Fibroblast of lung (primary cell): Measurements from ENCODE around the gene ALDH4A1. TPM values are rescaled to one million over a fixed set of nuclear protein-coding genes. Genes with fewer than 3 reads are reported as not detected.

Experiments
- DNase-seq, 2 donors: peaks; one replicate each; pipeline versions ENCODE4 v3.0.0 to v3.0.0-alpha.2; 2010; ENCODE audit warnings: low read depth in 2 of 2
- H2AFZ ChIP-seq: 2 replicates; pipeline ENCODE4 v1.5.1; 2012; ENCODE audit warnings: low read length, control low read depth, inconsistent platforms
- H3K27ac ChIP-seq: 2 replicates; pipeline ENCODE4 v1.5.1; 2011; ENCODE audit warnings: low read length, control low read depth; ENCODE audit not compliant: insufficient read depth
- H3K27me3 ChIP-seq: 2 replicates; pipeline ENCODE4 v1.5.1; 2011; ENCODE audit warnings: mild to moderate bottlenecking, low read length; ENCODE audit not compliant: control insufficient read depth, insufficient read depth
- H3K36me3 ChIP-seq: 2 replicates; pipeline ENCODE4 v1.5.1; 2011; ENCODE audit warnings: low read length; ENCODE audit not compliant: control insufficient read depth, insufficient read depth
- H3K4me1 ChIP-seq: 2 replicates; pipeline ENCODE4 v1.5.1; 2011; ENCODE audit warnings: low read length; ENCODE audit not compliant: control insufficient read depth, insufficient read depth; ENCODE audit errors: extremely low read depth
- H3K4me2 ChIP-seq: 2 replicates; pipeline ENCODE4 v1.5.1; 2011; ENCODE audit warnings: low read length, control low read depth; ENCODE audit not compliant: insufficient read depth; ENCODE audit errors: extremely low read depth
- H3K4me3 ChIP-seq, 4 experiments: fragments of 200-600 bp in 1 of 4; sonication (generic) in 1 of 4; replicated peaks in 1 of 4; 2 replicates each; pipeline ENCODE4 v1.5.1; 2011 to 2016; ENCODE audit warnings: low read length in 4 of 4, low read depth in 3 of 4, mild to moderate bottlenecking in 3 of 4, control low read depth in 2 of 4, inconsistent platforms in 1 of 4, mixed read lengths in 1 of 4; ENCODE audit not compliant: insufficient read depth in 1 of 4; ENCODE audit errors: control extremely low read depth in 1 of 4
- H3K79me2 ChIP-seq: 2 replicates; pipeline ENCODE4 v1.5.1; 2012; ENCODE audit warnings: mild to moderate bottlenecking, low read length, inconsistent platforms; ENCODE audit not compliant: control insufficient read depth, insufficient read depth
- H3K9ac ChIP-seq: 2 replicates; pipeline ENCODE4 v1.5.1; 2011; ENCODE audit warnings: mild to moderate bottlenecking, low read length, control low read depth; ENCODE audit not compliant: insufficient read depth
- H3K9me3 ChIP-seq: 2 replicates; pipeline ENCODE4 v1.5.1; 2012; ENCODE audit warnings: low read depth, low read length; ENCODE audit not compliant: control insufficient read depth, insufficient read depth
- H4K20me1 ChIP-seq: 2 replicates; pipeline ENCODE4 v1.5.1; 2011; ENCODE audit warnings: low read length; ENCODE audit not compliant: control insufficient read depth, insufficient read depth; ENCODE audit errors: extremely low read depth
- EZH2 ChIP-seq: IDR thresholded peaks from 2 replicates; pipeline ENCODE4 v1.5.1; 2012; ENCODE audit warnings: low read length, control low read depth, mild to moderate bottlenecking; ENCODE audit errors: missing control alignments
- polyA plus RNA-seq, 2 donors: library from polyadenylated mRNA; depleted of rRNA in 1 of 2; stranded (reverse) in 1 of 2; unstranded in 1 of 2; fragments of >200 nt; gene quantifications; 2 replicates each; pipeline ENCODE4 v1.2.1, GENCODE V29; 2011 to 2012; ENCODE audit warnings: missing spikeins in 1 of 2
- total RNA-seq: library from RNA; depleted of rRNA; stranded (reverse); fragments of >200 nt; gene quantifications from 2 replicates; pipeline ENCODE4 v1.2.1, GENCODE V29; 2014
- TF ChIP-seq, protein P1 (sequence below), 2 donors: IDR thresholded peaks in 1 of 2; conservative IDR thresholded peaks in 1 of 2; 1 replicate in 1 of 2; 2 replicates in 1 of 2; pipeline ENCODE4 v1.5.1; 2011 to 2012; ENCODE audit warnings: low read length in 2 of 2, control low read depth in 1 of 2, inconsistent platforms in 1 of 2, low read depth in 1 of 2, mild to moderate bottlenecking in 1 of 2

ALDH4A1 gene
- total and polyA plus RNA-seq, 2 donors (not counting 1 experiment from before 2014, with no cell fraction given), result 6.9 to 11.9 TPM

DNA sequence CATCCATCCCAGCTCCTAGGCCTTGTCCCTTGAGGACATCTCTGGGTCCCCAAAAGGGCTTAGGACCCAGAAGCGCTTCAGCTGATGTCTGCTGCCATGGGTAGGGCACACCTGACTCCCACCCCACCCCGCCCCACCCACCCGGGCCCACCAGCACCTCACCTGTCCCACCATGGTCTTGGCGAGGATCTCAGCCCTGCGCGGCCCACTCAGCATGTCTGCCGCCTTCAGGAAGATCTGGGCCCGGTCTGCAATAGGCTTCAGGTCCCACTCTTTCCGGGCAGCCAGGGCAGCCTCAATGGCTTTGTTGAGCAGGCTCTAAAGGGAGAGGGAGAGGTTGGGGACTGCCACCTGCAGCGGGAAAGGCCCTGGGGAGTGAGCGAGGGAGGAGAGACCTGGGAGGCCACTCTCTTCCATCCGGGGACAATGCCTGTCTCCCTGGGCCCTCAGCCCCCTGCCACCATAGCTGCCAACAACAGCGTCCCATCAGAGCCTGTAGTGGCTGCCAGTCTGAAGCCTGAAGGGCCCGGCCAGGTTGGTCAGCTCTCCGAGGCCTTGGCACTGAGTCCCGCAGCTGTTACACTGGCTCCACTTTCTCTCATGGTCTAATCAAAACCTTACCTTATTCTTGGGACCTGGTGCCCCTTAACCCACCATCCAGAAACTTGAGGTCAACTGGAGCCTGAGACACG lies 16.9 kb downstream of the ALDH4A1 start:
- DNase-seq, result no peak
- Histone ChIP-seq H3K4me2 (no peak overlapping the region), H3K4me1 (no peaks in the 10 kb centered on the region), H3K27ac (no peak overlapping the region), H3K79me2 (no peaks in the 10 kb centered on the region), H2AFZ (no peak overlapping the region), H4K20me1 (peaks cover 2% of the 10 kb centered on the region), H3K4me3 (no peak overlapping the region), H3K9ac (no peak overlapping the region), H3K9me3 (no peaks in the 10 kb centered on the region), H3K36me3 (no peaks in the 10 kb centered on the region), H3K27me3 (no peaks in the 10 kb centered on the region)
- no peak for TF ChIP-seq EZH2
- TF ChIP-seq, protein P1, sequence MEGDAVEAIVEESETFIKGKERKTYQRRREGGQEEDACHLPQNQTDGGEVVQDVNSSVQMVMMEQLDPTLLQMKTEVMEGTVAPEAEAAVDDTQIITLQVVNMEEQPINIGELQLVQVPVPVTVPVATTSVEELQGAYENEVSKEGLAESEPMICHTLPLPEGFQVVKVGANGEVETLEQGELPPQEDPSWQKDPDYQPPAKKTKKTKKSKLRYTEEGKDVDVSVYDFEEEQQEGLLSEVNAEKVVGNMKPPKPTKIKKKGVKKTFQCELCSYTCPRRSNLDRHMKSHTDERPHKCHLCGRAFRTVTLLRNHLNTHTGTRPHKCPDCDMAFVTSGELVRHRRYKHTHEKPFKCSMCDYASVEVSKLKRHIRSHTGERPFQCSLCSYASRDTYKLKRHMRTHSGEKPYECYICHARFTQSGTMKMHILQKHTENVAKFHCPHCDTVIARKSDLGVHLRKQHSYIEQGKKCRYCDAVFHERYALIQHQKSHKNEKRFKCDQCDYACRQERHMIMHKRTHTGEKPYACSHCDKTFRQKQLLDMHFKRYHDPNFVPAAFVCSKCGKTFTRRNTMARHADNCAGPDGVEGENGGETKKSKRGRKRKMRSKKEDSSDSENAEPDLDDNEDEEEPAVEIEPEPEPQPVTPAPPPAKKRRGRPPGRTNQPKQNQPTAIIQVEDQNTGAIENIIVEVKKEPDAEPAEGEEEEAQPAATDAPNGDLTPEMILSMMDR (conservative IDR thresholded peaks at IDR 0.05 in 1 of 2, IDR thresholded peaks at IDR 0.05 in 1 of 2; ENCODE audit: low read depth in 1 of 2, low read length in 2 of 2), result no peak

DNA sequence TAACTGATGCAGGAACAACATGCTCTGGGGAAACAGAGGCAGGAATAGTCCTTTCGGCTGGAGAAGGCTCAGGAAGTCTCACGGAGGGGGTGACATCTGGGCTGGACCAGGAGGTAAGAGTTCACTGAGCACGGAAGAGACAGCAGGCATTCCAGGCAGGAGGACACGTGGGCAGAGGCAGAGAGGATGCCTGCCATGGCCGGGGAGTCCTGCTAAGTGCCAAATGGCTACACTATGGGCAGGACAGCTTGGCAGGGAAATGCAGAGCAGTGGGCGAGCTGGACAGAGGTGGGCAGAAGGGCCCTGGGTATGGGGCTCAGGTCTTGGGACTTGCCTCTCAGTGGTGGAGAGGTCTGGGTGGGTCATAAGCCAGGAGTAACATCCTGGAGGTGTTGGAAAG lies 17.6 kb downstream of the ALDH4A1 start:
- H3K27ac ChIP-seq, result no peak overlapping the region
- no peaks in the 10 kb centered on the region for H3K4me1 ChIP-seq
- no peak overlapping the region for H2AFZ ChIP-seq
- no peaks in the 10 kb centered on the region for H3K79me2 ChIP-seq
- H4K20me1 ChIP-seq, result peaks cover 2% of the 10 kb centered on the region
- no peak overlapping the region for H3K9ac ChIP-seq
- H3K36me3 ChIP-seq, result no peaks in the 10 kb centered on the region
- no peaks in the 10 kb centered on the region for H3K9me3 ChIP-seq
- no peak overlapping the region for H3K4me3 ChIP-seq
- DNase-seq, result no peak
- no peaks in the 10 kb centered on the region for H3K27me3 ChIP-seq
- TF ChIP-seq EZH2, result no peak
- TF ChIP-seq, protein P1 (conservative IDR thresholded peaks at IDR 0.05 in 1 of 2, IDR thresholded peaks at IDR 0.05 in 1 of 2; ENCODE audit: low read depth in 1 of 2, low read length in 2 of 2), result no peak
- no peak overlapping the region for H3K4me2 ChIP-seq

DNA sequence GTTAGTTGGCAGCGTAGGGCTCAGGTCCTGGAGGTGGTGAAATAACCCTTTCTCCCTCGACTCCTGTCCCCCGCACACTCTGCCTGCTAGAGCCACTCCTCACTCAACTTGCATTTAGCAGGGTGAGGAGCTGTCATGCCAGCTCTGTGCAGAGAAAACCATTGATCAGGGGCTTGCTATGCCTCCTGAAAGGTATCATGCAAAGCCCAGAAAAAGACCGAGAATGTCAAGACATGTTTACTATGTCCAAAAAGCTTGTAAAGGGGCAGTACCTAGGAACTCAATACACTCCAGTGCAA lies 18.0 kb downstream of the ALDH4A1 start:
- Histone ChIP-seq H3K27ac (no peak overlapping the region), H3K9ac (no peak overlapping the region), H3K27me3 (no peaks in the 10 kb centered on the region), H3K4me2 (no peak overlapping the region), H3K79me2 (no peaks in the 10 kb centered on the region), H3K4me1 (no peaks in the 10 kb centered on the region), H2AFZ (no peak overlapping the region), H4K20me1 (peaks cover 2% of the 10 kb centered on the region), H3K36me3 (no peaks in the 10 kb centered on the region), H3K4me3 (no peak overlapping the region), H3K9me3 (no peaks in the 10 kb centered on the region)
- TF ChIP-seq, protein P1 (conservative IDR thresholded peaks at IDR 0.05 in 1 of 2, IDR thresholded peaks at IDR 0.05 in 1 of 2; ENCODE audit: low read depth in 1 of 2, low read length in 2 of 2), result no peak
- no peak for TF ChIP-seq EZH2
- no peak for DNase-seq
